ENCODE data around the gene CKAP2L. TPM values are rescaled to one million over a fixed set of nuclear protein-coding genes. Genes with fewer than 3 reads are reported as not detected.
A peak's percentile ranks its signal among the peaks of the same experiment; 100 is the strongest.

The CKAP2L gene
- total RNA-seq, 2 donors from 2014 or later: 22.5 to 55.6 TPM

- DNase-seq (ENCODE audit: low spot score in 2 of 2): no peak
- H3K27ac Mint-ChIP-seq: no peak overlapping the region
- peaks cover 6% of the 10 kb centered on the region in 2 donors for H3K36me3 Mint-ChIP-seq
These were observed 11.7 kb upstream of the CKAP2L start for GRCh38 chr2:112776113-112776512.

GRCh38 chr2:112774536-112775285 lies 10.3 kb upstream of the CKAP2L start:
- H3K27ac Mint-ChIP-seq: no peak overlapping the region
- no peak for ATAC-seq

More at GRCh38 chr2:112776113-112776512, 11.7 kb upstream of the CKAP2L start:
- peaks cover 4 to 9% of the 10 kb centered on the region in 2 donors for H3K9me3 Mint-ChIP-seq
- ATAC-seq: no peak

DNA sequence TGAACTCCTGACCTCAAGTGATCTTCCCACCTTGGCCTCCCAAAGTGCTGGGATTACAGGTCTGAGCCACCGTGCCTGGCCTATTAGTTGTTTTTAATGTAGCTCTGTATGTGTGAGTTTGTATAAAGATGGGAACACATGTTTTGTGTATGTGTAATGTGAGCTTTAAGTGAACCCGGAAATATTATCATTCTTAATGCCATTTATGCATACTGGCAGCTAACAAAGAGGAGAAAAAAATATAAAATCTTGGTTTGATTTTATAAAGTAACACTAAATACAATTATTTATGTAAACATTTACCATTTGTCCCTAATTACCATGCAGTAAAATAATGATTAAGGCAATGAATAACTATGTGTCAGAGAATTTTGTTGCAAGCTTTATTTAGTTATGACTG lies 9.1 kb upstream of the CKAP2L start:
- no peak for ATAC-seq
- Mint-ChIP-seq H3K9me3 (peaks cover 4 to 9% of the 10 kb centered on the region in 2 donors), H3K36me3 (peaks cover 6% of the 10 kb centered on the region in 2 donors), H3K27ac (no peak overlapping the region)
- DNase-seq (ENCODE audit: low spot score in 2 of 2): no peak

More at GRCh38 chr2:112774536-112775285, 10.3 kb upstream of the CKAP2L start:
- Mint-ChIP-seq H3K9me3 (peaks cover 4 to 9% of the 10 kb centered on the region in 2 donors), H3K36me3 (peaks cover 6% of the 10 kb centered on the region in 2 donors)
- no peak for DNase-seq (ENCODE audit: low spot score in 2 of 2)

GRCh38 chr2:112772911-112773475 lies 8.6 kb upstream of the CKAP2L start:
- Mint-ChIP-seq H3K9me3 (peaks cover 4 to 9% of the 10 kb centered on the region in 2 donors), H3K27ac (no peak overlapping the region), H3K36me3 (peaks cover 6 to 8% of the 10 kb centered on the region in 2 donors)
- no peak for DNase-seq (ENCODE audit: low spot score in 2 of 2)
- ATAC-seq: no peak

DNA sequence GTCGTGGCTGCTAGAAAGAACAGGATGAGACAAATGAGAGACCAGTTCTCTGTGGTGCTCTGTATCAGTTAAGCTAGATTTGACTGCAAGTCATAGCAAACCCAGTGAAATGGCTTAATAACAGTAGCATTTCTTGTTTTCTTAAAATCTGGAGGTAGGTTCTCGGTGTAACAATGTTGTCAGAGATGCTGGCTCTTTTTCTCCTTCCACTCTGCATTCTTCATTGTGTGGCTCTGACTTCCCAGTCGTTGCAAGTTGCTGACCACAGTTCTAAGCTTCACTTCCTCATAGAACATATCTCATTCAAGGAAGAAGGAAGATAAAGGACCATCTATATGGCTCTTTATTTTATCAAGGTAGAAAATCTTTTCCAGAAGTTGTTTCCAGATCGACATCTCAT lies 7.9 kb upstream of the CKAP2L start:
- DNase-seq (ENCODE audit: low spot score in 2 of 2) (no peak), ATAC-seq (no peak)
- peaks cover 3 to 15% of the 10 kb centered on the region in 2 donors for H3K36me3 Mint-ChIP-seq
- H3K9me3 Mint-ChIP-seq: peaks cover 4 to 6% of the 10 kb centered on the region in 2 donors
- H3K27ac Mint-ChIP-seq: no peak overlapping the region

GRCh38 chr2:112768432-112768831 lies 4.0 kb upstream of the CKAP2L start:
- no peak for ATAC-seq
- DNase-seq (ENCODE audit: low spot score in 2 of 2): no peak
- H3K36me3 Mint-ChIP-seq: peaks cover 12 to 24% of the 10 kb centered on the region in 2 donors

DNA sequence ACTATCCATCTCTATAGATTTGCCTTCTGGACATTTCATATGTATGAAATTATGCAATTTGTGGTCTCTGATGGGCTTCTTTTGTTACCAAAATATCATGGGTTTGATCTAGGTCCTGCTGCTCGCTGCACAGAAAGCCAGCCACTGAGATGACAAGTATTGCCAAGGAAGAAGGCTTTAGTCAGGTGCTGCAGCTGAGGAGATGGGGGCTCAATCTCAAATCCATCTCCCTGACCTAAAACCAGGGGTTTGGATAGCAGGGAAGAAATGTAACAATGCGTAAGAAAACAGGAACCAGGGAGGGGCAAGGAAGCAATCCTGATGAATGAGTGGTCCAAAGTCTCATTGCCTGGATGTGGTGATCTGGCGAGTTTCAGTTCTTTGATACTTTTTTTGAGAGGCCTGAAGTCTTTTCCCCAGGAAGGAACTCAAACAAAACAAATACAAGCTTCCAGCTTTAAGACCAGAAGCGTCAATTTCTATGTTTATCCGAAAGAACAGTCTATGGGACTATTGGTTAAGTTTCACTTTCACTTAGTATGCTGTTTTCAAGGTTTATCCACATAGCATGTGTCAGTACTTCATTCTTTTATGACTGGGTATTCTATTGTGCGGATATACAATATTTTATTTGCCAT lies 3.4 kb upstream of the CKAP2L start:
- Mint-ChIP-seq H3K9me3 (no peaks in the 10 kb centered on the region), H3K36me3 (peaks cover 18 to 28% of the 10 kb centered on the region in 2 donors), H3K27ac (no peak overlapping the region)
- ATAC-seq (no peak), DNase-seq (ENCODE audit: low spot score in 2 of 2) (no peak)

More at GRCh38 chr2:112768432-112768831, 4.0 kb upstream of the CKAP2L start:
- Mint-ChIP-seq H3K27ac (no peak overlapping the region), H3K9me3 (no peaks in the 10 kb centered on the region)

GRCh38 chr2:112765251-112765650 lies 842 bp upstream of the CKAP2L start:
- ATAC-seq (no peak), DNase-seq (ENCODE audit: low spot score in 2 of 2) (no peak)
- H3K36me3 Mint-ChIP-seq: peaks cover 18 to 37% of the 10 kb centered on the region in 2 donors
- H3K9me3 Mint-ChIP-seq: no peaks in the 10 kb centered on the region
- peak overlapping the region in 1 of 2 donors; percentile 97 for H3K27ac Mint-ChIP-seq

- ATAC-seq (no peak), DNase-seq (ENCODE audit: low spot score in 2 of 2) (no peak)
- Mint-ChIP-seq H3K27ac (no peak overlapping the region), H3K9me3 (no peaks in the 10 kb centered on the region), H3K36me3 (peaks cover 18 to 36% of the 10 kb centered on the region in 2 donors)
These were observed 2.1 kb downstream of the CKAP2L start for GRCh38 chr2:112762276-112762675.

DNA sequence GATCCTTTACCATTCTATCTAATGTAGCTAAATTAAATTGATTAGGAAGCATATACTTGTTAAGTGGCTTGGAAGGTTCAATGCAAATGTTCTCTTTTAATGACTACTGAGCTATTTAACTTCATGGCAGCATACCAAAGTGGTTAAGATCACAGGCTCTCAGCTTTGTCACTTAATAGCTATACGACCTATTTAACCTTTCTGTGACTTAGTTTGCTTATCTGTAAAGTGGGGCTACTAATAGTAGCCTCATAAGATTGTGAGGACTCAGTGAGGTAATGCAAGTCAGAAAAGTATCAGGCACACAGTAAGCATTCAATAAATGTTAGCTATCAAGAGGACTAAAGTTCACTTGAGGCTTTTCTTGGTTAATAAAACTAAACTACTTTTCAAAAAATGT lies 4.3 kb downstream of the CKAP2L start:
- no peaks in the 10 kb centered on the region for H3K9me3 Mint-ChIP-seq
- H3K36me3 Mint-ChIP-seq: peaks cover 33 to 48% of the 10 kb centered on the region in 2 donors
- no peak overlapping the region for H3K27ac Mint-ChIP-seq
- DNase-seq (ENCODE audit: low spot score in 2 of 2) (no peak), ATAC-seq (no peak)

DNA sequence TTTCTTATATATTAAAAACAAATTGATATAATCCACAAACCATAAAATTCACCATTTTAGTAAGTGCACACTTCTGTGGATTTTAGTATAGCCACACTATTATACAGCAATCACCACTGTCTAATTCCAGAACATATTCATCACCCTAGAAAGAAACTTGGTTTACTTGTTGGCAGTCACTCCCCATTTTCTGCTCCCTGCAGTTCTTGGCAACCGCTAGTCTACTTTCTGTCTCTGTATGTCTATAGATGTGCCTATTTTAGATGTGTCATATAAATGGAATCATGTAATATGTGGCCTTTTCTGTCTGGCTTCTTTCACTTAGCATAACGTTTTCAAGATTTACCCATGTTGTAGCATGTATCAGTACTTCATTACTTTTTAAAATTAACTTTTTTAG lies 5.7 kb downstream of the CKAP2L start:
- Mint-ChIP-seq H3K36me3 (peaks cover 38 to 53% of the 10 kb centered on the region in 2 donors), H3K27ac (no peak overlapping the region), H3K9me3 (no peaks in the 10 kb centered on the region)
- DNase-seq (ENCODE audit: low spot score in 2 of 2) (no peak), ATAC-seq (no peak)

- ATAC-seq (no peak), DNase-seq (ENCODE audit: low spot score in 2 of 2) (no peak)
- H3K27ac Mint-ChIP-seq: no peak overlapping the region
- H3K36me3 Mint-ChIP-seq: peaks cover 31 to 47% of the 10 kb centered on the region in 2 donors
- H3K9me3 Mint-ChIP-seq: no peaks in the 10 kb centered on the region
These were observed 7.1 kb downstream of the CKAP2L start for GRCh38 chr2:112757265-112757664.

- peaks cover 31 to 41% of the 10 kb centered on the region in 2 donors for H3K36me3 Mint-ChIP-seq
- no peaks in the 10 kb centered on the region for H3K9me3 Mint-ChIP-seq
- ATAC-seq (no peak), DNase-seq (ENCODE audit: low spot score in 2 of 2) (no peak)
- H3K27ac Mint-ChIP-seq: no peak overlapping the region
These were observed 8.2 kb downstream of the CKAP2L start for GRCh38 chr2:112756207-112756606.

- H3K27ac Mint-ChIP-seq: no peak overlapping the region
- H3K36me3 Mint-ChIP-seq: peaks cover 31 to 44% of the 10 kb centered on the region in 2 donors
- ATAC-seq (no peak), DNase-seq (ENCODE audit: low spot score in 2 of 2) (no peak)
- no peaks in the 10 kb centered on the region for H3K9me3 Mint-ChIP-seq
These were observed 9.0 kb downstream of the CKAP2L start for GRCh38 chr2:112755444-112755843.

- H3K27ac Mint-ChIP-seq: no peak overlapping the region
- ATAC-seq (no peak), DNase-seq (ENCODE audit: low spot score in 2 of 2) (no peak)
- H3K9me3 Mint-ChIP-seq: no peaks in the 10 kb centered on the region
- H3K36me3 Mint-ChIP-seq: peaks cover 31 to 44% of the 10 kb centered on the region in 2 donors
These were observed 9.8 kb downstream of the CKAP2L start for GRCh38 chr2:112754564-112754963.

DNA sequence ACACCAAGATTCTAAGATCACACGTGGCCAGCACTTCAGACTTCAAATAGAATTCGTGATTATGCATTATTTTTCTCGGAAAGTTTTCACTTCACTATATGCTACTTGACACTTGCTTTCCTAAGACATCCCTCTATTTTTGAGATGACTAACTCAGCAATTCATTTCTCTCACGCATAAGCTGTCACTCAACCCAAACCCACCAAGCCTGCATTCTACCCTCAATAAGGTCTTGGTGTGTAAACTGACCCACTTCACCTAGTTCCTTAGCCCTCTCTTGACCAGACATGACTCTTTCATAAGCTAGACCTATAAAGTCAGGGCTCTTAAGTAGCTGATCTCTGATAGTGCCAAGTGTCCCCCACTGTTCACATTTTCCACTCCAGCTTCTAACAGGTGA lies 11.7 kb downstream of the CKAP2L start:
- DNase-seq (ENCODE audit: low spot score in 2 of 2): no peak
- ATAC-seq: peak in 1 of 2 donors; percentile 24
- Mint-ChIP-seq H3K36me3 (peaks cover 31 to 37% of the 10 kb centered on the region in 2 donors), H3K27ac (no peak overlapping the region), H3K9me3 (no peaks in the 10 kb centered on the region)

DNA sequence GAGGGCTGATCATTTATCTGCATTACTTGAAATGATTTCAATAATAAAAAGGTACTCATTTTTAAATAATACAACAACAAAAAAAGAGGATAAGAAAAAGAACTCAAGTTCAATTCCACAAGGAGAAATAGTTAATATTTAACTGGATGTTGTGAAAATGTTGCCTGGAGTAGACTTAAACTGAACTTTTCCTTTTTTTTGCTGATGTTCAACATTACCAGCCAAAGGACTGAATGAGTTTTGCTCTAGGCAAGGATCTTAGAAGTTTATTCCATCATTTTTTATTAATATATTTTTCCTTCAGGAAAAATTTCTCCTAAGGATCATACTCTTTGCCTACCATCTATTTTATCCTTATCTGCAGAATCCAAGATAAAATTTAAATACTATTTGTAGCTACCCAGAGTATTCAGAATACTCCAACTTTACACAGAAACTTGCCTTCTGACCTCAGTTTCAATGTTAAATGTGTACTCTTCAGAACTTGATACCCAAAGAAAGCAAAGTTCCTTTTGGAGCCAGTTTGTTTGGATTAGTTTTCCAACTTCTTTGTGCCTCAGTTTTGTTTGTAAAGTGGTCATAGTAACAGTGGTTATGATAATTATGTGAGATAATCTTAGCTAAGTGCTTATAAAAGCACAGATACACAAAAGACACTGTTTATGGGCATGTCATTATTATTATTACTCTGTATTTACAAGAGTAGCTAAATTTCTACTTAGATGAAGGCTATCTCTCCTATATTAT lies 12.8 kb downstream of the CKAP2L start:
- ATAC-seq (no peak), DNase-seq (ENCODE audit: low spot score in 2 of 2) (no peak)
- Mint-ChIP-seq H3K36me3 (peaks cover 28 to 36% of the 10 kb centered on the region in 2 donors), H3K27ac (no peak overlapping the region), H3K9me3 (no peaks in the 10 kb centered on the region)

Data from activated naive CD4-positive, alpha-beta T cell treated with anti-CD3 and anti-CD28 coated beads, Interleukin-2, amount 50 U/mL, for 72 hours (primary cell).